ENCODE results near the gene RAB29.

DNA sequence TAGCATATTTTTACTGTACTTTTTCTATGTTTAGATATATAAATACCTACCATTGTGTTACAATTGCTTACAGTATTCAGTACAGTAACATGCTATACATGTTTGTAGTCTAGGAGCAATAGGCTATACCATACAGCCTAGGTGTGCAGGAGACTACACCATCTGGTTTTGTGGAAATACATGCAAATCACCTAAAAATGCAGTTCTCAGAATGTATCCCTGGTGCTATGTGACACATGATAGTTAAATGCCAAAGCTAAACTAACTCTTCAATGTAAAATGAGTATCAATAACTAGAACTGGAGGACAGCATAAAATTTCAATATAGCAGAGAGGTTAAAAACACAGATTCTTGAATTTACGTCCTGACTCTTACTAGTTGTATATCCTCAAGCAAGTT, 40.1 kb downstream of the RAB29 start:
- TF ChIP-seq POLR2A (IDR thresholded peaks at IDR 0.05) (no peak), EP300 (IDR thresholded peaks at IDR 0.05) (no peak), POLR2AphosphoS5 (IDR thresholded peaks at IDR 0.05) (no peak)
- TF ChIP-seq, protein P1, sequence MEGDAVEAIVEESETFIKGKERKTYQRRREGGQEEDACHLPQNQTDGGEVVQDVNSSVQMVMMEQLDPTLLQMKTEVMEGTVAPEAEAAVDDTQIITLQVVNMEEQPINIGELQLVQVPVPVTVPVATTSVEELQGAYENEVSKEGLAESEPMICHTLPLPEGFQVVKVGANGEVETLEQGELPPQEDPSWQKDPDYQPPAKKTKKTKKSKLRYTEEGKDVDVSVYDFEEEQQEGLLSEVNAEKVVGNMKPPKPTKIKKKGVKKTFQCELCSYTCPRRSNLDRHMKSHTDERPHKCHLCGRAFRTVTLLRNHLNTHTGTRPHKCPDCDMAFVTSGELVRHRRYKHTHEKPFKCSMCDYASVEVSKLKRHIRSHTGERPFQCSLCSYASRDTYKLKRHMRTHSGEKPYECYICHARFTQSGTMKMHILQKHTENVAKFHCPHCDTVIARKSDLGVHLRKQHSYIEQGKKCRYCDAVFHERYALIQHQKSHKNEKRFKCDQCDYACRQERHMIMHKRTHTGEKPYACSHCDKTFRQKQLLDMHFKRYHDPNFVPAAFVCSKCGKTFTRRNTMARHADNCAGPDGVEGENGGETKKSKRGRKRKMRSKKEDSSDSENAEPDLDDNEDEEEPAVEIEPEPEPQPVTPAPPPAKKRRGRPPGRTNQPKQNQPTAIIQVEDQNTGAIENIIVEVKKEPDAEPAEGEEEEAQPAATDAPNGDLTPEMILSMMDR (IDR thresholded peaks at IDR 0.05) = no peak

Measured in gastroesophageal sphincter (tissue), 3 donors.